ENCODE data around the gene FOLR1. TPM values are rescaled to one million over a fixed set of nuclear protein-coding genes. Genes with fewer than 3 reads are reported as not detected.

The FOLR1 gene
- total RNA-seq, 2 donors from 2014 or later: 13.8 to 19.3 TPM

DNA sequence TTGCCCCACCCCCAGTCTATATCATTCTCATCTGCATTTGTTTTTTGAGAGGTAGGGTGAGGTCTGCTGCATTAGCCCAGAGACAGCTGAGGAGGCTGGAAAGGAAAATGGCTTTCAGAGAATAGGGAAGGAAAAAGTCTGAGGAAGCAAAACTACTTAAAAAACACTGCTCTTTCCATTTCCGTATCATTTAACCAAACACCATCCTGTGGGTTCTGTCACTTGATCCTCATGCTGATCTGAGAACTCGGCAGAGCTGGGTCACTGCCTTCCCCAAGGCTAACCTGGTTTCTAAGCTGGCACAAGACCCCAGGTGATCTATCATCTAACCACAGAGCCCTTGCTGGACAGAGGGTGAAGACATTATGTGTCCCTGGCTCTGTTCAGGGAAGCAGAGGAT lies 25.9 kb downstream of the FOLR1 start:
- Mint-ChIP-seq H3K9me3 (no peaks in the 10 kb centered on the region), H3K27ac (no peak overlapping the region), H3K36me3 (ENCODE audit: low read depth) (no peaks in the 10 kb centered on the region), H3K4me1 (peaks cover 21% of the 10 kb centered on the region), H3K27me3 (ENCODE audit: insufficient read depth) (peaks cover 34% of the 10 kb centered on the region), H3K4me3 (no peak overlapping the region)
- Histone ChIP-seq H3K36me3 (ENCODE audit: control insufficient read depth, insufficient read depth, low read length) (no peaks in the 10 kb centered on the region), H3K4me1 (ENCODE audit: control insufficient read depth, insufficient read depth, low read length) (peaks cover 10% of the 10 kb centered on the region), H3K27ac (ENCODE audit: low read depth, low read length) (no peak overlapping the region), H3K9me3 (ENCODE audit: control insufficient read depth, low read length) (no peaks in the 10 kb centered on the region), H3K27me3 (ENCODE audit: control insufficient read depth, insufficient read depth, low read length, poor library complexity, severe bottlenecking) (peaks cover 13% of the 10 kb centered on the region), H3K9ac (ENCODE audit: extremely low read depth, low read length, poor library complexity, severe bottlenecking) (no peak overlapping the region), H3K4me3 (ENCODE audit: low read length) (no peak overlapping the region)
- WGBS, 2 experiments (ENCODE audit: insufficient coverage in 1 of 2, insufficient read length in 1 of 2): 78% methylated on average over 2 of the region's 2 CpGs; no CpG with 5 or more reads in 1 of the 2 experiments
- no peak for DNase-seq
- TF ChIP-seq, protein P1, sequence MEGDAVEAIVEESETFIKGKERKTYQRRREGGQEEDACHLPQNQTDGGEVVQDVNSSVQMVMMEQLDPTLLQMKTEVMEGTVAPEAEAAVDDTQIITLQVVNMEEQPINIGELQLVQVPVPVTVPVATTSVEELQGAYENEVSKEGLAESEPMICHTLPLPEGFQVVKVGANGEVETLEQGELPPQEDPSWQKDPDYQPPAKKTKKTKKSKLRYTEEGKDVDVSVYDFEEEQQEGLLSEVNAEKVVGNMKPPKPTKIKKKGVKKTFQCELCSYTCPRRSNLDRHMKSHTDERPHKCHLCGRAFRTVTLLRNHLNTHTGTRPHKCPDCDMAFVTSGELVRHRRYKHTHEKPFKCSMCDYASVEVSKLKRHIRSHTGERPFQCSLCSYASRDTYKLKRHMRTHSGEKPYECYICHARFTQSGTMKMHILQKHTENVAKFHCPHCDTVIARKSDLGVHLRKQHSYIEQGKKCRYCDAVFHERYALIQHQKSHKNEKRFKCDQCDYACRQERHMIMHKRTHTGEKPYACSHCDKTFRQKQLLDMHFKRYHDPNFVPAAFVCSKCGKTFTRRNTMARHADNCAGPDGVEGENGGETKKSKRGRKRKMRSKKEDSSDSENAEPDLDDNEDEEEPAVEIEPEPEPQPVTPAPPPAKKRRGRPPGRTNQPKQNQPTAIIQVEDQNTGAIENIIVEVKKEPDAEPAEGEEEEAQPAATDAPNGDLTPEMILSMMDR (conservative IDR thresholded peaks at IDR 0.05): no peak

DNA sequence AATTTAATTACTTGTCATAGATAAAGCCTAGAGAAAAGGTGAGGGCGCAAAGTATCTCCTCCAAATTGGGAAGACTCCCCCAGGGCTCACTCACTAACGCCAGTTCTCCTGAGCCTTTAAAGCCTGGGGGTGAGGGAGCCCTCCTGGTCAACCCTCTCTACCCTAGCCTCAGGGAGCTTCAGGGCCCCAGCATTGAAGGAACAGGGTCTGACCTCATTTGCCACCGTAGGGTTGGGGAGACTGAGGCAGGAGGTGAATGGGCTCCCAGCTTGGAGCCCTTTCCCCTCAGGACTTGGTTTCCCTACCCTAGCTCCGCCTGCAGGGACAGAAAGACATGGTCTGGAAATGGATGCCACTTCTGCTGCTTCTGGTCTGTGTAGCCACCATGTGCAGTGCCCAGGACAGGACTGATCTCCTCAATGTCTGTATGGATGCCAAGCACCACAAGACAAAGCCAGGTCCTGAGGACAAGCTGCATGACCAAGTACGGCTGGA lies 26.4 kb downstream of the FOLR1 start:
- Mint-ChIP-seq H3K9me3 (no peaks in the 10 kb centered on the region), H3K27ac (no peak overlapping the region), H3K27me3 (ENCODE audit: insufficient read depth) (peaks cover 31% of the 10 kb centered on the region), H3K36me3 (ENCODE audit: low read depth) (no peaks in the 10 kb centered on the region), H3K4me1 (peaks cover 23% of the 10 kb centered on the region), H3K4me3 (no peak overlapping the region)
- Histone ChIP-seq H3K4me3 (ENCODE audit: low read length) (no peak overlapping the region), H3K36me3 (ENCODE audit: control insufficient read depth, insufficient read depth, low read length) (no peaks in the 10 kb centered on the region), H3K4me1 (ENCODE audit: control insufficient read depth, insufficient read depth, low read length) (peaks cover 10% of the 10 kb centered on the region), H3K27me3 (ENCODE audit: control insufficient read depth, insufficient read depth, low read length, poor library complexity, severe bottlenecking) (peaks cover 13% of the 10 kb centered on the region), H3K27ac (ENCODE audit: low read depth, low read length) (no peak overlapping the region), H3K9me3 (ENCODE audit: control insufficient read depth, low read length) (no peaks in the 10 kb centered on the region), H3K9ac (ENCODE audit: extremely low read depth, low read length, poor library complexity, severe bottlenecking) (no peak overlapping the region)
- 89 to 100% methylated on average over 2 to 5 of the region's 5 CpGs for WGBS, 2 experiments (ENCODE audit: insufficient coverage in 1 of 2, insufficient read length in 1 of 2)
- DNase-seq: peak; percentile 19
- TF ChIP-seq, protein P1 (conservative IDR thresholded peaks at IDR 0.05): no peak

DNA sequence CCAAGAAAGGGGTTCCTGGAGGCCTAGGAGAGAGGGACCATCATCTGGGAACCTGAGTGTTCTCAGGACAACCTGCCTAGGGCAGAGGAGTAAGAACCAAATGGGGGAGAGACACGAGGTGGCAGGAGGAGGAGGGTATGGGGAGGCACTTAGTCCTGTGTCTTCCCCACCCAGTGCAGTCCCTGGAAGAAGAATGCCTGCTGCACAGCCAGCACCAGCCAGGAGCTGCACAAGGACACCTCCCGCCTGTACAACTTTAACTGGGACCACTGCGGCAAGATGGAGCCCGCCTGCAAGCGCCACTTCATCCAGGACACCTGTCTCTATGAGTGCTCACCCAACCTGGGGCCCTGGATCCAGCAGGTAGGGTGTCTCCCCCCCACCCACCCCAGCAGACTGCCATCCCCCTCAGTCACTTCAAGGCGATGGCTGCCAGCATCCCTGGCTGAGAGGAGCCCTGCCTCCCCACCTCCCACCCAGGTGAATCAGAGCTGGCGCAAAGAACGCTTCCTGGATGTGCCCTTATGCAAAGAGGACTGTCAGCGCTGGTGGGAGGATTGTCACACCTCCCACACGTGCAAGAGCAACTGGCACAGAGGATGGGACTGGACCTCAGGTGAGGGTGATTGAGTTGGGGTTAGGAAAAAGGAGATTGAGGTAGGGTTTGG lies 28.9 kb downstream of the FOLR1 start:
- no peak overlapping the region for H3K27ac ChIP-seq (ENCODE audit: low read depth, low read length)
- no peak overlapping the region for H3K4me3 ChIP-seq (ENCODE audit: low read length)
- H3K36me3 ChIP-seq (ENCODE audit: control insufficient read depth, insufficient read depth, low read length): no peaks in the 10 kb centered on the region
- H3K36me3 Mint-ChIP-seq (ENCODE audit: low read depth): no peaks in the 10 kb centered on the region
- peaks cover 29% of the 10 kb centered on the region for H3K4me1 Mint-ChIP-seq
- H3K27me3 Mint-ChIP-seq (ENCODE audit: insufficient read depth): peaks cover 19% of the 10 kb centered on the region
- no peak overlapping the region for H3K4me3 Mint-ChIP-seq
- no peaks in the 10 kb centered on the region for H3K9me3 ChIP-seq (ENCODE audit: control insufficient read depth, low read length)
- H3K4me1 ChIP-seq (ENCODE audit: control insufficient read depth, insufficient read depth, low read length): peaks cover 10% of the 10 kb centered on the region
- WGBS, 2 experiments (ENCODE audit: insufficient coverage in 1 of 2, insufficient read length in 1 of 2): 87 to 98% methylated on average over 4 to 10 of the region's 10 CpGs
- TF ChIP-seq, protein P1 (conservative IDR thresholded peaks at IDR 0.05): no peak
- H3K9ac ChIP-seq (ENCODE audit: extremely low read depth, low read length, poor library complexity, severe bottlenecking): no peak overlapping the region
- no peaks in the 10 kb centered on the region for H3K9me3 Mint-ChIP-seq
- H3K27ac Mint-ChIP-seq: no peak overlapping the region
- peak; percentile 37 for DNase-seq
- H3K27me3 ChIP-seq (ENCODE audit: control insufficient read depth, insufficient read depth, low read length, poor library complexity, severe bottlenecking): no peaks in the 10 kb centered on the region
